NOMO-1 (cell line): ENCODE data around the gene ULK2.
A peak's percentile ranks its signal among the peaks of the same experiment; 100 is the strongest.
"Not testable (repeated sequence)": the region's sequence is repeated elsewhere in the genome, so short reads cannot be mapped to it uniquely, and the experiment has no call there.

Experiments used
- DNase-seq, 2 experiments: peaks; one replicate each; lab custom pipeline; 2025; ENCODE audit not compliant: unreplicated experiment in 2 of 2; lab: John Stamatoyannopoulos, UW

Gene ULK2

GRCh38 chr17:19867329-19868078, at the start of gene ULK2:
Gene ULK2 (minus strand): TSS chr17:19867936. CDS start chr17:19867417, 519 bp downstream.
- DNase-seq: peak; percentile 61 to 62

DNA sequence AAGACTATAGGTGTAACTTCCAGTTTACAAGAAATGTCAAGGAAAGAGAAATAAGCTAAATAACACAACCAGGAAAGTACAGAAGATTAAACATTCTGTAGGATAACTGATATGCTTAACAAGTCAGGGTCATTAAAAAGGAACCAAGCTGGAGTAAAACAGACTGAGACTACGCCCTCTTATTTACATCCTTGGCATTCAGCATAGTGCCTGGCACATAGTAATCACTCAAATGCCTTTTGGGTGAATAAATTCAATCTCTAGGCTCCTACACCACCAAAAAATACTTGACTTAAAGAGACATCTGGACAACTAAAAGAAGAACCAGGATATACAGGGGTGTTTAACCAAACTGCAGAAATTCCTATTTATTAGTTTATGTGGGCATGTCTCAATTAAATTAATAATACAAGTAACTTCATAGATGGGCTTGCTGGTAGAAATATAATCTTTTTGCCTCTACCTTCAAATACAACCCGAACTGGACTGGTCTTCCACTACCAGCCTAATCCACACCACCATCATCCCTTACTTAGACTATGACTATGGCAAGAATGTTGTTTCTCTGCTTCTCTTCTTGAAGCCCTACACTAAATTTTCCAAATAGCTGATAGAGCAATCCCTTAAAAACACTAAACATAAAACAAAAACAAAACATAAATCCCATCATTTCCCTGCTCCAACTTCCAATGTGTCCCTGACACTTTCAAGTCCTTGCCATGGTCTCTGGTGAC, 47.7 kb upstream of the ULK2 start:
- no peak for DNase-seq

DNA sequence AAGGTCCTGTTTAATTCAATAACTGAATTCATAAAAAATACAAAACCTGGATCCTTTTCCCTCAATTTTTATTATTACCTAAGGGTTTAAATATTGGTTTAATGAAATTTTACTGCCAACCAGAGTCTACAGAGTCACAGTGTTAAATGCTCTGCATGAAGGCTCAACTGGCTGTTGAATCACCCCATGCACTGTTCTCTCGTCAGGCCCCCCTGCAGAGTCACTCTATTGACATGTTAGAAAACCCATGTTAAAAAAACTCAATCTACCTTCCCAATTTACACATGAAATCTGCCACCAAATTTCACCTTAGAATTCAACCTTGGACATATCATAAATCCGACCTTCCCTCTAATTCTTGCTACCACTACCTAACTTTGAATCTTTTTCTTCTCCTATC, 43.3 kb upstream of the ULK2 start:
- DNase-seq: no peak

DNA sequence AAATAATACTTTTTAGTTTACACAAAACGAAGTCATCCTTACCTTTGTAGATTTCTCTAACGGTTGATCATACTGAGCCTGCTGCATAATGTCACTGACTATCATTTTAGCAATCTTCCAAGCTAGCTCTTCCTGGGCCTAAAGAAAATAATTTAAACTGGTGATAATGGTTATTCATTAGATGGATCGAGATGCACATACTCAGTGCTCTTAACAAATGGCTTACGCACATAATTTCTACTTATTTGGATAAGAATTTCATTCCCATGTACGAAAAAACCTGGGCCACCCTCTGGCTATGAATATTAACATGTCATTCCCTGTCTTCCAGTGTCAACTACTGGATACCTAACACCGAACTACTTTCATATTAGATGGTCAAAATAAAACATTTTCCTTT, 41.4 kb upstream of the ULK2 start:
- DNase-seq: no peak

DNA sequence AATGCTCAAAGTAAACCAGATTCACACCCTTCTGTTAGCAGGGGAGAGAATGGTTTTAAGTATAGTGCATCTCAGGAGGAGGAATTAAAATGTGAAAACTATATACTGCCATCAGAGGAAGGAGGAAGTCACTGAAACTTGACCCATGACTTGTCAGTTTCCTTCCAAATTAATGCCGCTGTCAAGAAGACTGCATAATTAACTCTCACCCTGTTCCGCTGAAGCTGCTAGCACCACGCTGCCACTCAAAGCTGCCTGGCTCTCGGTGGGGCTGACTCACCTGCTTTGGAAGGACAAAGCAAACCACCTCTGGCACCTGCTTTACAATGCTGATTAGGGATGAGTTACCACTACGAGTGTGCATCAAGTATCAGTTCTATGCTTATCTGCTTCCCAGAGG, 37.8 kb upstream of the ULK2 start:
- peak; percentile 7 to 54 for DNase-seq

DNA sequence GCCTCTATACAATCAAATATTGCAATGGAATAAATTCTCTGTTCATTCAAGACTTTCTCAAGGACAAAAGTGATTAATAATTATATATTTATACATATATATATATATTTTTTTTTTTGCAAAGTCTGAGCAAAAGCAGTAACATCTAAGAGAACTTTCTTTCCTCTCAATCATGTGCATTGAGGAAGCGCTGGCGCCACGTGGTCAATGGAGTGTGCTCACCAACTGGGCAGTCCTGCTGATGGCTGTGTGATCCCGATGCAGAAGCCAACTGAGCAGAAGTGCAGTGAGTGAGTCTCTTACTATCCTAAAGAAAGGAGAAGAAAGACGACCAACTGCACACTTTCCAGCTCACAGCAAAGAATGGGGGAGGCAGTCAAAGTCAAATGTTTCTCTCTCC, 37.2 kb upstream of the ULK2 start:
- no peak for DNase-seq

GRCh38 chr17:19904412-19904811, 36.7 kb upstream of the ULK2 start:
- no peak for DNase-seq

DNA sequence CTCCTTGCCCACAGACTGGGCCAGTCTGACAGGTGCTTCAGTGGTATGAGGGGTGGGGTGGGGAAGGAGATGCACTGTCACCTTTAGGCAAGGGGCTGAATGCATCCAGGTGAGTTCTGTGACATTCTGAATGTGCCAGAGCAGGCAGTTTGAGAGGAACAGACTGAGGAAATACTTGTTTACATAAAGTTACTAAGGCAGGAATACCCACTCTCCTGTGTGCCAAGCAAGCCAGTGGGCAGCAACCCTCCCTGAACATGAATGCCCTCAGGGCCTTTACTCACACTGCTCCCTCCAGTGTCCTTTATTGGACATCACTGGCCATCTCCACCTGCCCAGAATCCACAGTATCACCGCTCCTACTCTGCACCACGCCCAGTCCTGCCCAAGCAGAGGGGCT, 33.1 kb upstream of the ULK2 start:
- DNase-seq: no peak

DNA sequence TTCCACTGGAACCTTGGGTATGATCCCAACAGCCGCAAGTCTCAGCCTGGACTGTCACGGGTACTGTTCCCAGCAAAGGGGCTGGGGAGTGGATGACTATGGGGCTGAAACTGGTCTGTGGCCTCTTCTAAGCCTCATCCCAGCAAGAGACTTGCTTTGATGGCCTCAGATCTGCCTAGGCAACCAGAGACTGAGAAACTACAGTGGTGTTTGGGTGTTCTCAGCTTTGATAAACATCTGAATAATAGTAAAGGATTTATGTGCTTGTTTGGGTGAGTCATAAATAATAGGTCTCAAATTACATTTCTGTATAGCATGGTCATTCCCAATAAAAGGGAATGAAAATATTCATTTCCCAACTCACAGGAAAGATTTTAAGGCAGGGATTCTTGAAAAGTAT, 30.2 kb upstream of the ULK2 start:
- no peak for DNase-seq

DNA sequence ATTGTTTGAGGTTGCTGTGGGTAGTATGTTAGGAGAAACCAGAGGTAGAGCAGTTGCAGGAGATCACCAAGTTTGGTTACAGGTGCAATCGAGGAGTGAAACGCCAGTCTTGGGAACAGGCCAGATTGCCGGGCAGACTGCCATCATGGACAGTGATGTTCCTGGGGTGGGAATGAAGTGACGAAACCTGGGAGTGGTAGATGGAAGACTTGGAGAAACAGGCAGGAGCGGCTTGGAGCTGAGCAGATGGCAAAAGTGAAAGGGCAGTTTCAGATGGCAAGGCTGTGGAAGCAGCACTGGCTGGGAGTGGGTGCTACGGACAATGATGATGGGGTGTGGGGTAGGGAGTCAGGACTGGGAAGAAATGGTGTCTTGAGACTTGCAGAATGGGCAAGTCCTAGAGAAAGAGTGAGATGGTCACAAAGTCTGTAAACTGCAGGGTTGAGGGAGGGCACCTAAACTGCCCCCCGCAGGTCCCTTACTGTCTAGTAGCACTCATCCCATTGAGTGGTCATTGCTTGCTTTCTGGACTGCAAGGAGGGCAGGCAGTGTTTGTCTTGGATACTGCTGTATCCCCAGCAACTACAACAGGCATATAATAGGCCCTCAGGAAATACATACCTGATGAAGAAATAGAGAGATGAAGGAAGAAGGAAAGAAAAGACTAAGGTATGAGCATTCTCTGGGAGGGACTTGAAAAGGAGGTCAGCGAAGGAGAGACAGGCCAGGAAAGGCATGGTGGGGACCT, 29.5 kb upstream of the ULK2 start:
- no peak for DNase-seq

GRCh38 chr17:19896679-19897078, 28.9 kb upstream of the ULK2 start:
- DNase-seq: no peak

DNA sequence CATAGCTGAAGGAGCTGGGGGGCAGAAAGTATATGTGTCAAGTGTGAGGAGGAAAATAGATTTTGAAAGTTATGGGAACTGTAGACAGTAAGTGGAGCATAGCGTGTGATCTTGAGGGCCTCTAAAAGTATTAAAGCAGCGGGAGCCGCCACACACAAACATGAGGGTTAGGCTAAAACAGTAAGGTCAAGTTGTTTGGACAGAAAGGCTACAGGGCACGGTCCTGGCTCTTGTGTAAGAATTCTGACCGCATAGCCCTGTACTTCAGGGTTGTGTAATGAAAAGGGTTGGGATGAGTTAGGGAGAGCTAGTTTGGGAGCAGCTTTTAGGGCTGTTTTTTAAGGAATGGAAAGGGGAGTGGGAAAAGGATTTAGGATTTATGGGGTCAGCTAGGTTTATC, 22.8 kb upstream of the ULK2 start:
- not testable (repeated sequence) for DNase-seq

- DNase-seq: not testable (repeated sequence)
These were observed 22.3 kb upstream of the ULK2 start for GRCh38 chr17:19890001-19890400.

DNA sequence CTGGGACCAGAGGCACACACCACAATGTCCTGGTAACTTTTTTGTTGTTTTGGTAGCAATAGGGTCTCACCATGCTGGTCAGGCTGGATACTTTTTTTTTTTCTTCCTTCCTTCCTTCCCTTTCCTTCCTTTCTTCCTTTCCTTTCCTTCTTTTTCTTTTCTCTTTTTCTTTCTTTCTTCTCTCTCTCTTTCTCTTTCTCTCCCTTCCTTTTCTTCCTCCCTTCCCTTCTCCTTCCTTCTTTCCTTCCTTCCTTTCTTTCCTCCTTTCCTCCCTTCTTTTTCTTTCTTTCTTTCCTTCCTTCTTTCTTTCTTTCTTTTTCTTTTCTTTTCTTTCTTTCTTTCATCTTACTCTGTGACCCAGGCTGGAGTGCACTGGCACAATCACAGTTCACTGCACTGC, 18.4 kb upstream of the ULK2 start:
- no peak for DNase-seq

DNA sequence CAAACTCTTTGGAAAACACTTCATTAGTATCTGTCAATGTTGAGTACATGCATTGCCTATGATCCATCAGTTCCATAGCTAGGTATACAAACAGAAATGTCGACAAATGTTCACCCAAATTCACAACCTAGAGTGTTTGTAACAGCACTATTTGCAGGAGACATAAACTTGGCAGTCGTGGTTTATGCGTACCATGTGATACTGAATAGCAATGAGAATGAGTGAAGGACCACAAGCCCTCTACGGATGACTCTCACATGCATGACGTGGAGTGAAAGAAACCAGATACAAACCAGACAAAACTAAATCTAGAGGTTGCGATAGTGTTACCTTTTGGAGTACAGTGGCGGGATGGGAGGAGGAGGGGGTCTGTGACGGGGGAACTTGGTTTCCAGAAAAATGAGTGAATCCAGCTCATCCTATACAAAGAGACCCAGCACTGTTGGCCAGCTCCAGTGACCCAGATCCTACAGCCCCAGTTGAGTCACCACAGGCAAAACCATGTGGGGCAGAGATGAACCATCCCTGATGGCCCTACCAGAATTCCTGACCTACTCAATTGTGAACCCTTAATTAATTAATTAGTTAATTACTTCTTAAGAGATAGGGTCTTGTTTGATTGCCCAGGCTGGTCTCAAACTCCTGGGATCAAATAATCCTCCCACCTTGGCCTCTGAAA, 15.9 kb upstream of the ULK2 start:
- DNase-seq: no peak

DNA sequence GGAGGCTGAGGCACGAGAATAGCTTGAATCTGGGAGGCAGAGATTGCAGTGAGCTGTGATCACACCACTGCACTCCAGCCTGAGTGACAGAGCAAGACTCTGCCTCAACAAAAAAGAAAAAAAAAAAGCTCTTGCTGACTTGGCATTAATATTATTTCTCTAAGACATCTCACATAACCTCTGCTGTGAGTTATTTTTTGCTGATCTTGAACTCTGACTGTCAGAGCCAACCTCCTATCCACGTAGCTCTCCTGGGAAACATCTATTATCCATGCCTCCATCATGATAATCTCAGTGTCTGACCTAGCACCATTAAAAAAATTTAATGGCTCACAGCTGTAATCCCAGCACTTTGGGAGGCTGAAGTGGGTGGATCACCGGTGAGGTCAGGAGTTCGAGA, 12.7 kb upstream of the ULK2 start:
- no peak for DNase-seq

DNA sequence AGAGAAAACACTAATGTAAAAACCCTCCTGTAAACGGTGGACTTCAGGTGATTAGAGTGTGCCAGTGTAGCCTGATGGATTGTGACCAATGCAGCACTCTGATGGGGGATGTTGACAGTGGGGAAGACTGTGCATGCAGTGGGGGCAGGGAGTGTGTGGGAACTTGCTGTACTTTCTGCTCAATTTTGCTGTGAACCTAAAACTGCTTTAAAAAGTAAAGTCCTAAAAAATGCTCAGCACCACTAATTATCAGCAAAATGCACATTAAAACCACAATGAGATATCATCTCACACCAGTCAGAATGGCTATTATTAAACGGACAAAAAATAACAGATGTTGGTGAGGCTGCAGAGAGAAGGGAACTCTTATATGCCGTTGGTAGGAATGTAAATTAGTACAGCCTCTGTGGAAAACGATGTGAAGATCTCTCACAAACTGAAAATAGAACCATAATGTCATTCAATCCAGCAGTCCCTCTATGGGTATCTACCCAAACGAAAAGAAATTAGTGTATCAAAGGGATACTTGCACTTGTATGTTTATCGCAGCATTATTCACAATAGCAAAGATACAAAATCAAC, 9.7 kb upstream of the ULK2 start:
- no peak for DNase-seq

DNA sequence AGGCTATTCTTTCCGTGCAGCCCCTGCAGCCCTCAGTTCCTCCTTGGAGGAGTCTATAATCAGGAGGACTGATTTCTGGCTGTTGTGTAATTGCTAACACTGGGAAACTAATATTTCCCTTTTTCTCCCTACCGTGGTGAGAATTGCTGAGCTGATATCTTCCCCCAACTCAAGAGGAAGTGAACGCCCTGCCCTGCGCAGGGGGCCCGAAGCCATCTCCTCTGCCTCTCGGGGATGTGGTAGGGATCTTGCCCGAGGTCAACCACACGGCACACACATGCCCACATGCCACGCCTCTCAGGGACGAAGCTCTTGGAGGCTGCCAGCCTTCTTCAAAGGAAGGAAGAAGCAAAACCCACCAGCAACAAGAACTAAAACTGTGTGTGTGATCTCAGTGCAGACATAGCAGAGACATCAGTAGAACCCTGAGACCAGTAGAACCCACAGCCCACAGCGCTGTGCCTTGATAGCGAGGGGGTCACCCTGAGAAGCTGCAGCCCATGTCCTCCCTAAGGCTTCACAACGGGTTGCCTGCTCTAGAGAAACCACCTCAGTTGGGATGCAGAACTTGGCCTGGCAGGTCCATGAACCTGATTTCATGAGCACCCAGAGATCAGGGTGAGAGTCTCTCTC, 8.9 kb upstream of the ULK2 start:
- peak; percentile 88 for DNase-seq

DNA sequence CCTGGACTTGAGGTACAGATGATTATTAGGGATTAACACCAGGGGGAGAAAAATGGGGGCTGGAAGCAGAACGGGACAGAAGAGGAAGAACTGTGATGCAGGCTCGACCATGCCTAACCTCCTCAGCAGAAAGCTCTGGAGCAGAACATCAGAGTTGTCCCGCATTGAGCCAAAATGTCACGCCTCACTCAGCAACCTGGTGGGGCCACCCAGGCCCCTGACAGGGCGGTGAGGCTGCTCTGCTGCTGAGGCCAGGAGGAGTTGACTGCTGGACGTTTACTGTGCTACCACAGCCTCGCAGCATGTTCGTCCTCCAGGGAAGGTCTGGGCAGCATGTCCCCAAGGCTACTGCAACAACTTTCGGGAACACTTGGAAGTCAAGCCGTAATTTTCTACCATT, 6.5 kb upstream of the ULK2 start:
- DNase-seq: no peak

GRCh38 chr17:19873346-19873745, 5.6 kb upstream of the ULK2 start:
- peak in 1 of 2 experiments; percentile 16 for DNase-seq
